Fibroblast of mammary gland (primary cell): Measurements from ENCODE around the gene AP2A1.

ENCODE experiments used
- DNase-seq: peaks from one replicate; pipeline ENCODE4 v3.0.0-alpha.2; 2010; ENCODE audit warnings: low read depth
- H3K4me3 ChIP-seq: 2 replicates; pipeline ENCODE4 v1.5.1; 2011; ENCODE audit warnings: low read depth, mild to moderate bottlenecking, low read length, moderate library complexity; ENCODE audit not compliant: control insufficient read depth
- CTCF ChIP-seq: conservative IDR thresholded peaks from 2 replicates; pipeline ENCODE4 v1.5.1; 2011; ENCODE audit warnings: low read depth, low read length, inconsistent platforms; ENCODE audit not compliant: control insufficient read depth, insufficient read depth

The AP2A1 gene

GRCh38 chr19:49799798-49800376 lies 33.1 kb downstream of the AP2A1 start:
- TF ChIP-seq CTCF = peak; percentile 21
- H3K4me3 ChIP-seq = no peak overlapping the region
- DNase-seq = no peak

GRCh38 chr19:49800771-49801170 lies 34.0 kb downstream of the AP2A1 start:
- no peak overlapping the region for H3K4me3 ChIP-seq
- no peak for TF ChIP-seq CTCF
- DNase-seq = no peak

GRCh38 chr19:49801401-49801888 lies 34.6 kb downstream of the AP2A1 start:
- no peak for TF ChIP-seq CTCF
- H3K4me3 ChIP-seq = no peak overlapping the region
- DNase-seq = peak; percentile 31

GRCh38 chr19:49801966-49802661 lies 35.3 kb downstream of the AP2A1 start:
- peak overlapping the region; percentile 30 for H3K4me3 ChIP-seq
- peak; percentile 49 for TF ChIP-seq CTCF
- DNase-seq = peak; percentile 89

GRCh38 chr19:49802836-49803528 lies 36.2 kb downstream of the AP2A1 start:
- no peak overlapping the region for H3K4me3 ChIP-seq

GRCh38 chr19:49803529-49803856 lies 36.7 kb downstream of the AP2A1 start:
- DNase-seq = no peak
- TF ChIP-seq CTCF = no peak
- no peak overlapping the region for H3K4me3 ChIP-seq

More at GRCh38 chr19:49802836-49803528, 36.2 kb downstream of the AP2A1 start:
- no peak for DNase-seq
- TF ChIP-seq CTCF = no peak
